HEK293 (cell line): ENCODE data around the gene PLA2G4A.

Experiments used
- CTCF ChIA-PET: fragments of 350-600 bp; formaldehyde crosslinking; extraction: SDS; loops from one replicate; lab custom pipeline; 2021; ENCODE audit warnings: antibody characterized with exemption; lab: Yijun Ruan, JAX
- POLR2A ChIA-PET: fragments of 300-600 bp; formaldehyde crosslinking; extraction: SDS; loops from one replicate; lab custom pipeline; 2020; ENCODE audit warnings: antibody characterized with exemption, inconsistent platforms; lab: Yijun Ruan, JAX
- H3K27ac ChIP-seq: fragments of 200-500 bp; sonication (Bioruptor generic); 2 replicates; pipeline ENCODE4 v1.5.1; 2014; ENCODE audit warnings: low read depth, low read length, control low read depth, inconsistent platforms; ENCODE audit errors: extremely low read depth
- H3K36me3 ChIP-seq, 2 experiments: fragments of 200-500 bp in 1 of 2; sonication (Bioruptor generic) in 1 of 2; 1 replicate in 1 of 2; 2 replicates in 1 of 2; pipeline ENCODE4 v1.5.1; 2014 to 2017; ENCODE audit warnings: inconsistent platforms in 2 of 2, low read length in 2 of 2; ENCODE audit not compliant: control insufficient read depth in 2 of 2, insufficient read depth in 1 of 2
- H3K4me1 ChIP-seq: fragments of 200-500 bp; sonication (Bioruptor generic); 2 replicates; pipeline ENCODE4 v1.5.1; 2014; ENCODE audit warnings: mild to moderate bottlenecking, low read length, inconsistent platforms; ENCODE audit not compliant: control insufficient read depth, insufficient read depth
- H3K4me3 ChIP-seq: 2 replicates; pipeline ENCODE4 v1.5.1; 2011; ENCODE audit warnings: low read depth, mild to moderate bottlenecking, control low read depth, low read length, moderate library complexity
- H3K9me3 ChIP-seq: fragments of 200-500 bp; sonication (Bioruptor generic); 2 replicates; pipeline ENCODE4 v1.5.1; 2014; ENCODE audit warnings: low read depth, low read length, inconsistent platforms; ENCODE audit not compliant: control insufficient read depth, insufficient read depth
- FEZF1 ChIP-seq: fragments of 450-650 bp; formaldehyde crosslinking; IDR thresholded peaks from 2 replicates; pipeline ENCODE4 v1.5.1; 2016; ENCODE audit warnings: missing biosample characterization, missing genetic modification characterization
- GLIS1 ChIP-seq: fragments of 450-650 bp; formaldehyde crosslinking; IDR thresholded peaks from 2 replicates; pipeline ENCODE4 v1.5.1; 2016; ENCODE audit warnings: missing biosample characterization, missing genetic modification characterization
- HOXC10 ChIP-seq: sonication (generic); formaldehyde crosslinking; IDR thresholded peaks from 2 replicates; pipeline ENCODE4 v1.8.1; 2023; ENCODE audit warnings: mild to moderate bottlenecking, missing genetic modification reagents
- KLF1 ChIP-seq: fragments of 450-650 bp; formaldehyde crosslinking; IDR thresholded peaks from 2 replicates; pipeline ENCODE4 v1.5.1; 2016; ENCODE audit warnings: missing biosample characterization, missing genetic modification characterization
- KLF7 ChIP-seq: fragments of 450-650 bp; formaldehyde crosslinking; IDR thresholded peaks from 2 replicates; pipeline ENCODE4 v1.5.1; 2016; ENCODE audit warnings: missing biosample characterization, missing genetic modification characterization, borderline replicate concordance
- PATZ1 ChIP-seq: fragments of 450-650 bp; formaldehyde crosslinking; IDR thresholded peaks from 2 replicates; pipeline ENCODE4 v1.5.1; 2016; ENCODE audit warnings: missing biosample characterization, missing genetic modification characterization
- REPIN1 ChIP-seq: fragments of 450-650 bp; formaldehyde crosslinking; IDR thresholded peaks from 2 replicates; pipeline ENCODE4 v1.5.1; 2017; ENCODE audit warnings: missing biosample characterization, missing genetic modification characterization, low read depth
- SETDB1 ChIP-seq: IDR thresholded peaks from one replicate; pipeline ENCODE4 v1.6.1; 2017; ENCODE audit warnings: mild to moderate bottlenecking, low read length, moderate library complexity, mixed read lengths; ENCODE audit not compliant: insufficient read length
- ZBTB20 ChIP-seq: fragments of 450-650 bp; formaldehyde crosslinking; IDR thresholded peaks from 2 replicates; pipeline ENCODE4 v1.5.1; 2016; ENCODE audit warnings: missing biosample characterization, missing genetic modification characterization
- ZBTB7A ChIP-seq: fragments of 450-650 bp; formaldehyde crosslinking; IDR thresholded peaks from 2 replicates; pipeline ENCODE4 v1.5.1; 2016; ENCODE audit warnings: low read depth, missing biosample characterization, missing genetic modification characterization
- ZFHX2 ChIP-seq: fragments of 450-650 bp; formaldehyde crosslinking; conservative IDR thresholded peaks from 2 replicates; pipeline ENCODE4 v1.5.1; 2016; ENCODE audit warnings: missing biosample characterization, missing genetic modification characterization
- ZNF10 ChIP-seq: fragments of 450-650 bp; formaldehyde crosslinking; IDR thresholded peaks from 2 replicates; pipeline ENCODE4 v1.5.1; 2017; ENCODE audit warnings: missing biosample characterization, missing genetic modification characterization
- ZNF132 ChIP-seq: fragments of 450-650 bp; formaldehyde crosslinking; IDR thresholded peaks from 2 replicates; pipeline ENCODE4 v1.5.1; 2017; ENCODE audit warnings: missing biosample characterization, missing genetic modification characterization, borderline replicate concordance
- ZNF140 ChIP-seq: fragments of 450-650 bp; formaldehyde crosslinking; IDR thresholded peaks from 2 replicates; pipeline ENCODE4 v1.5.1; 2016; ENCODE audit warnings: missing biosample characterization, missing genetic modification characterization
- ZNF155 ChIP-seq: fragments of 450-650 bp; formaldehyde crosslinking; IDR thresholded peaks from 2 replicates; pipeline ENCODE4 v1.5.1; 2016; ENCODE audit warnings: missing biosample characterization, missing genetic modification characterization
- ZNF174 ChIP-seq: fragments of 450-650 bp; formaldehyde crosslinking; IDR thresholded peaks from 2 replicates; pipeline ENCODE4 v1.5.0; 2017; ENCODE audit warnings: missing biosample characterization, mild to moderate bottlenecking, missing genetic modification characterization
- ZNF175 ChIP-seq: fragments of 450-650 bp; formaldehyde crosslinking; IDR thresholded peaks from 2 replicates; pipeline ENCODE4 v1.5.1; 2016; ENCODE audit warnings: missing biosample characterization, missing genetic modification characterization
- ZNF26 ChIP-seq: fragments of 450-650 bp; formaldehyde crosslinking; IDR thresholded peaks from 2 replicates; pipeline ENCODE4 v1.5.1; 2016; ENCODE audit warnings: missing biosample characterization, missing genetic modification characterization
- ZNF292 ChIP-seq: fragments of 450-650 bp; formaldehyde crosslinking; IDR thresholded peaks from 2 replicates; pipeline ENCODE4 v1.5.1; 2016; ENCODE audit warnings: low read depth, missing biosample characterization, missing genetic modification characterization, borderline replicate concordance
- ZNF341 ChIP-seq: fragments of 450-650 bp; formaldehyde crosslinking; IDR thresholded peaks from 2 replicates; pipeline ENCODE4; 2016; ENCODE audit warnings: low read depth, missing biosample characterization, missing genetic modification characterization
- ZNF416 ChIP-seq: fragments of 450-650 bp; formaldehyde crosslinking; IDR thresholded peaks from 2 replicates; pipeline ENCODE4 v1.5.1; 2016; ENCODE audit warnings: missing biosample characterization, missing genetic modification characterization
- ZNF449 ChIP-seq: fragments of 450-650 bp; formaldehyde crosslinking; IDR thresholded peaks from 2 replicates; pipeline ENCODE4 v1.5.1; 2017; ENCODE audit warnings: missing biosample characterization, mild to moderate bottlenecking, missing genetic modification characterization, moderate library complexity
- ZNF530 ChIP-seq: fragments of 450-650 bp; formaldehyde crosslinking; IDR thresholded peaks from 2 replicates; pipeline ENCODE4 v1.5.1; 2016; ENCODE audit warnings: low read depth, missing biosample characterization, missing genetic modification characterization
- ZNF558 ChIP-seq: fragments of 450-650 bp; formaldehyde crosslinking; IDR thresholded peaks from 2 replicates; pipeline ENCODE4 v1.5.1; 2016; ENCODE audit warnings: missing biosample characterization, missing genetic modification characterization
- ZNF596 ChIP-seq: fragments of 450-650 bp; IDR thresholded peaks from 2 replicates; pipeline ENCODE4 v1.5.0; 2018; ENCODE audit warnings: missing biosample characterization, mild to moderate bottlenecking, missing genetic modification characterization, moderate library complexity
- ZNF624 ChIP-seq: fragments of 450-650 bp; formaldehyde crosslinking; IDR thresholded peaks from 2 replicates; pipeline ENCODE4 v1.5.1; 2017; ENCODE audit warnings: missing biosample characterization, missing genetic modification characterization
- ZNF658 ChIP-seq: fragments of 450-650 bp; formaldehyde crosslinking; IDR thresholded peaks from 2 replicates; pipeline ENCODE4; 2016; ENCODE audit warnings: missing biosample characterization, missing genetic modification characterization
- ZNF660 ChIP-seq: fragments of 450-650 bp; IDR thresholded peaks from 2 replicates; pipeline ENCODE4 v1.5.1; 2018; ENCODE audit warnings: missing biosample characterization, mild to moderate bottlenecking, missing genetic modification characterization
- ZNF677 ChIP-seq: fragments of 450-650 bp; IDR thresholded peaks from 2 replicates; pipeline ENCODE4 v1.5.0; 2018; ENCODE audit warnings: missing biosample characterization, mild to moderate bottlenecking, missing genetic modification characterization, moderate library complexity
- ZNF747 ChIP-seq: fragments of 450-650 bp; formaldehyde crosslinking; IDR thresholded peaks from 2 replicates; pipeline ENCODE4 v1.5.1; 2016; ENCODE audit warnings: missing biosample characterization, missing genetic modification characterization
- ZNF76 ChIP-seq: fragments of 450-650 bp; formaldehyde crosslinking; IDR thresholded peaks from 2 replicates; pipeline ENCODE4; 2016; ENCODE audit warnings: low read depth, missing biosample characterization, missing genetic modification characterization, borderline replicate concordance
- ZNF843 ChIP-seq: fragments of 450-650 bp; formaldehyde crosslinking; IDR thresholded peaks from 2 replicates; pipeline ENCODE4 v1.5.1; 2016; ENCODE audit warnings: missing biosample characterization, missing genetic modification characterization
- ZSCAN16 ChIP-seq: fragments of 450-650 bp; formaldehyde crosslinking; IDR thresholded peaks from 2 replicates; pipeline ENCODE4 v1.5.1; 2016; ENCODE audit warnings: missing biosample characterization, missing genetic modification characterization
- ZSCAN5A ChIP-seq: fragments of 450-650 bp; formaldehyde crosslinking; IDR thresholded peaks from 2 replicates; pipeline ENCODE4 v1.5.1; 2016; ENCODE audit warnings: missing biosample characterization, missing genetic modification characterization

Gene PLA2G4A

DNA sequence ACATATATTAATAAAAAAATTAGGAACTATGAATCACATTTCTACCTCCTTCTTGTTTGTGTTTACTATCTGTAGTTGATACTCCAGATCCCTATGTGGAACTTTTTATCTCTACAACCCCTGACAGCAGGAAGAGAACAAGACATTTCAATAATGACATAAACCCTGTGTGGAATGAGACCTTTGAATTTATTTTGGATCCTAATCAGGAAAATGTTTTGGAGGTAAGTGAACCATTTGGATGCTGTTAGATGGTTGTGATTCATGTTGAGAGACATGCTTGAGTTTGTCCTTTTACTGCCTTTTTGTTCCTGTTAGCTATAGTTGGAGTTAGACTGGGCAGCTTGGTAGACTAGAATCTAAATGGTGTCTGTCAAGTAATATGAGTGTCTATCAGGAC, 64.2 kb downstream of the PLA2G4A start (continued):
- no peak for TF ChIP-seq ZFHX2 (tag by site-specific recombination)
- TF ChIP-seq ZBTB7A: no peak
- TF ChIP-seq ZSCAN5A (tag by site-specific recombination): no peak
- TF ChIP-seq ZNF132 (tag by site-specific recombination): no peak

DNA sequence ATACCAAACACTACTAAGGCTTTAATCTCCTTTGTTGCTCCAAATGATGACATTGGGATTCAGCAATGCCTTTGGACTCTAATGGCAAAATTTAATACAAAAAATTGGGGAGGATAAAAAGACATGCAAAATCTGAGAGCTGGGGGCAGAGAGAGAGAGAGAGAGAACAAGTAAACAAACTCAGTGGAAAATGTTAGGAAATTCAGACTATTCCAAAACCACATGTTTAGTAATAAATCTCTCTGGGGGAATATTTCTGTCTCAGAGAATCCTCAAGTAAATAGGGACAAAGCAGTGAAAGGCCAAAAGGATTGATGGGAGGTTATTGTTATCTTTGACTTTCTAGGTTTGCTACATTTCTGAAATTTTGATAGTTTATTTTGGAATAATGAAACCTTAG, 65.7 kb downstream of the PLA2G4A start:
- ChIA-PET POLR2A (no interaction called here), CTCF (no interaction called here)
- no peaks in the 10 kb centered on the region for H3K9me3 ChIP-seq

DNA sequence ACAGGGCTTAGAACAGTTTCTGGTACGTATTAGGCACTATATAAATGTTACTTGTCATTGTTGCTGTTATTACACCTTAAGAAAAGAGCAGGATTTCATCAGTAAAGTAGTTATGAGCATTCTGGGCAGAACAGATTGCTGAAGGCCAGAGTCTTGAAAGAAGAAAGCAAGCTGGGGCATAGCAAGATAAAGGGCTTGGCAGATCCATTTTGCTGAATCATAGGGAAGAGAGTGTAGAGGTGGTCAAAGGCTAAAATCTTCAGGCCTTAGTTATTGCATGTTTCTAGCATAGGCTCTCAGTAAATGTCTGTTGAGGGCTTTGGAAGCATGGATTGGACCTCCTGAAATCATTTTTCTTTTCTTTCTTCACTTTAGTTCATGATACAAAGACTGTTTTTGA, 67.5 kb downstream of the PLA2G4A start:
- CTCF ChIA-PET: no interaction called here
- H3K27ac ChIP-seq: no peak overlapping the region
- POLR2A ChIA-PET: no interaction called here
- TF ChIP-seq ZNF292 (tag by site-specific recombination) (no peak), ZNF596 (no peak), ZNF155 (no peak), GLIS1 (no peak), PATZ1 (tag by site-specific recombination) (no peak), ZNF624 (tag by site-specific recombination) (no peak), ZNF76 (tag by site-specific recombination) (no peak), ZNF140 (tag by site-specific recombination) (no peak), REPIN1 (tag by site-specific recombination) (no peak), HOXC10 (CRISPR knock-in tag) (no peak), ZNF10 (tag by site-specific recombination) (no peak), ZNF747 (tag by site-specific recombination) (no peak), ZNF658 (no peak), ZNF175 (no peak), FEZF1 (tag by site-specific recombination) (no peak)

More for the DNA sequence above, 65.7 kb downstream of the PLA2G4A start:
- H3K4me3 ChIP-seq: no peak overlapping the region
- H3K27ac ChIP-seq: no peak overlapping the region
- H3K36me3 ChIP-seq: no peaks in the 10 kb centered on the region
- TF ChIP-seq KLF7 (tag by site-specific recombination) (no peak), ZNF677 (no peak), ZNF449 (tag by site-specific recombination) (no peak), ZNF341 (tag by site-specific recombination) (no peak), ZBTB20 (tag by site-specific recombination) (no peak), KLF1 (tag by site-specific recombination) (no peak), ZNF416 (tag by site-specific recombination) (no peak), ZNF843 (tag by site-specific recombination) (no peak), ZNF660 (tag by site-specific recombination) (no peak), ZNF26 (no peak), SETDB1 (no peak), ZSCAN16 (tag by site-specific recombination) (no peak), ZNF530 (tag by site-specific recombination) (no peak), ZNF174 (tag by site-specific recombination) (no peak), ZNF558 (tag by site-specific recombination) (no peak)
- H3K4me1 ChIP-seq: no peaks in the 10 kb centered on the region

More for the DNA sequence above, 67.5 kb downstream of the PLA2G4A start:
- no peaks in the 10 kb centered on the region for H3K9me3 ChIP-seq
- H3K4me3 ChIP-seq: no peak overlapping the region
- H3K4me1 ChIP-seq: no peaks in the 10 kb centered on the region
- H3K36me3 ChIP-seq: no peaks in the 10 kb centered on the region
